ENCODE measurements around the gene ZSWIM4.

ZSWIM4 gene

DNA sequence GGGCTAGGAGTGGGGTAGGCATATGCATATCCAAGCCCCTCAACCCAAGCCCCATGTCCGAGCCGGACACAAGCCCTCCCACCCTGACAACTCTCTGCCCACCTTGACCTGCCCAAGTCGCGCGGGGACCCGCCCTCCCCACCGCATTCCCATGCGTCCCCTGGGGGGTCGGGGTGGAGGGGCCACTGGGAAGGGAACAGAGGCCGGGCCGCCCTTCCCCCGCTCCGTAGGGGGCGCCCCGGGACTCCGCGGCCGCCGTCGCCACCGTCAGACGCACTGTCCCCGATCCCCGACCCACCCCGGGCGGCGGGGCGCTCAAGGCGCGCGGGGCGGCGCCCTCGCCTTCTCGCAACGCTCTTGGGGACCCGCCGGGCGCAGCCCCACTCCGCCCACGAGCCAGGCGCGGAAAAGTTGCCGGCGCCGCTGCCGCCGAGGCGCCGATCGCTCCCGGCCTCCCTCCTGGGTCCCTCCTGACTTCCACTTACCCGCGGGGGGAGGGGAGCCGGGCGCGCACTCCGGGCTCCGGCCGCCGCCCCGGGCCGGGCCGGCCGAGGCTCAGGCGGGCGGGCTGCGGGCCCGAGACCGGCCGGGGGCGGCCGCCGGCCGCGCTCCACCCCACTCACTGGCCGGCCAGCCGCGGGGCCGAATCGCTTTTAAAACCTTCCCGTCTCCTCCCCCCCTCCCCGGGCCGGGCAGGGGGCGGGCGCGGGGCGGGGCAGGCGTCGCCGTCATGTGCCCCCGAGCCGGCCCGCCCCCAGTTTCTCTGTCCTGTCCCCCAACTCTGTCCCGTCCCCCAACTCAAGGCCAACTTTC is 47.3 kb downstream of the ZSWIM4 start:
- TF ChIP-seq GATA2 (IDR thresholded peaks at IDR 0.05; ENCODE audit: low read depth, low read length) (no peak), GATA3 (IDR thresholded peaks at IDR 0.05; ENCODE audit: low read depth, low read length) (no peak)

DNA sequence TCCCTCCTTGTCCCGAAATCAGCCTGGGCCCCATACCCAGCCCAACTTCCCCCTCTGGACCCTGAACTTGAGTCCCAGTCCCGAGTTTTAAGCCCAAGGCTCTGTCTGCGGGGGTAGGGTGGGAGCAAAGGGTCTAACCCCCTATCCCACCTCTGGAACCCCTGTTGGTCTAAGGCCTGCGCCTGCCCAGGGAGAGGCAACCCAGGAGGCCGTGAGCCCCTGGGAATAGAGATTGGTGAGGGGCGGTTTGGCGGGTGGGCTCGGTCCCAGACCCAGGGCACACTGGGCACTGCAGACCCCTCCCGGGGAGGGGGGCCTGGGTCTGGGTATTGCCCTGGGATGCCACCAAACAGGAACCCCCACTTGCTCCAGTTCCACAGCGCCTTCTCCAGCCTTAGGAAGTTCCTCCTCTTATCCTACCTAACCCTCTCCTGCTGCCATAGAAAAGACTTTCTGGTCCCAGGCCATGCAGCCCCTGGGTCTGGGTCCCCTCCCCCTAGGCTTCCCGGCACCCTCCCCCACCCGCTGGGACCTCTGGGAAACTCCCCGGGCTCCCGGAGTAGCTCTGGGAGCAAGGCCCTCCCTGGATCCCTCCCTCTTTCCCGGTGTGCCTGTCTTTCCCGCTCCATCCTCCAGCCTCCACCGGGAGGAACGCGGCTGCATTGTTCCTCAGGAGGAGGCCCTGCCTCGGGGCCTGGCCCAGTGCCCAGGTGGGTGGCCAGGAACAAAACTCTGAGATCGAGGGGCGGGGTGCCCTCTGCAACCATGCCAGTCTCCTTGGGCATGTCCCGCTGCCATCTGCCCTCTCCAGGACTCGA is 48.1 kb downstream of the ZSWIM4 start:
- TF ChIP-seq GATA2 (IDR thresholded peaks at IDR 0.05; ENCODE audit: low read depth, low read length): no peak
- no peak for TF ChIP-seq GATA3 (IDR thresholded peaks at IDR 0.05; ENCODE audit: low read depth, low read length)

DNA sequence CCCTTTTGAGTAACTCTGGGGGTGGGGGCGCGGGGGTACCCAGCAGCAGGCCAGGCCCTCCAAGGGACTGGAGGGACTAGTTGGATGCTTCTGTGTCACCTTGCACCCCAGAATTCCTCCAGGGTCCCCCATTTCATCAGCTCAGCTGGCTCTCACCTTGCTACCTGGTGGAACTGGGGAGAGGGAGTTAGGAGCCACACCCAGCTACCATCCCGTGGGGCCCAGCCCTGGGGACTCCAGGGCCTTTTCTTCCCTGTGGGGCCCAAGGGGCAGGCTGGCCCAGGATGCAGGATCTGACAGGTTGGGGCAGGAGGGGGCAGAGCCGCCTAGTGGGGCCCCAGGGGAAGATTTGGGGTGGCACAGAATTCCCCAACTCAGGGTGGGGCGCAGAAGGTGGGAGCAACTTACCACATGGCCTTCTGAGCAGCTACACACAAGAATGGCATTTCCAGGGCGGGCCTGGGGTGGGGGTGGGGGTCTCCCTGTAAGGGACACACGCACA is 48.9 kb downstream of the ZSWIM4 start:
- TF ChIP-seq GATA3 (IDR thresholded peaks at IDR 0.05; ENCODE audit: low read depth, low read length) (no peak), GATA2 (IDR thresholded peaks at IDR 0.05; ENCODE audit: low read depth, low read length) (no peak)

DNA sequence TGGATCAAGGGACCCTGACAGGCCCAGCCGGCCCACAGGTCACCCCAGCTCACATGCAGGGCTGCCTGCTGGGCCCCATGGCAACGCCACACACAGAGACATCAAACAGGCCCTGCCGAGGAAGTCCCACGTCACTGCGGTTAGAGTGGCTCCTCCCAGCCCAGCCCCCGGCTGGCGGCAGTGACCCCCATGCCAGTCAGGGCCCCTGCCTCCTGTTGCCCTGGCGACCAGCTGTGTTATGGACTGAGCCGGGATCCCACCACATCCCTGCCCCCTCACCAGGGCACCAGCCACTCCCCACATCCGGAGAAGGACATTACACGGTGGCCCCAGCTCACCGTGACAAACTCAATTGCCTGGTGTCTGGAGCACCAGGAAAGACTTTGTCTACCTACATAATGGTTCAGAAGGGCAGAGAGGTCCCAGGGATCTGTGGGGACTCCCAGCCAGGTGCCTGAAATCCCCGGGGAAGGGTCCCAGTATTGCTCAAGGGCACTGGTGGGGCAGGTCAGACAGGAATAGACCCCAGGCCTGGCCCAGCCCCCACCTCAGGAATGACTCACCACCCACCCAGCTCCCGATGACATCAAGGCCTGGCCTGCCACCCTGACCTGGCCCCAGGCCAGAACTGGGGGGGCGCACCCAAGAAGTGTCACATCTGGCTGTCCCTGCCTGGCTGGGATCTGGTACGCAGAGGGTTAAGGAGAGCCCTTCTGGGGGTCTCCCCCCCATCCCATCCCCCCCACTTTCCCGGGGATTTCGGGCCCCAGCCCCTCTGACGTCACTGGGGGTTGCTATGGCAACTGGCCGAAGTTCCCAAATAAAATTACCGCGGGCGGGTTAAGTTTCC is 51.5 kb downstream of the ZSWIM4 start:
- TF ChIP-seq GATA3 (IDR thresholded peaks at IDR 0.05; ENCODE audit: low read depth, low read length) (no peak), GATA2 (IDR thresholded peaks at IDR 0.05; ENCODE audit: low read depth, low read length) (peak; percentile 6; the same call in 1 of the 2 replicates)

DNA sequence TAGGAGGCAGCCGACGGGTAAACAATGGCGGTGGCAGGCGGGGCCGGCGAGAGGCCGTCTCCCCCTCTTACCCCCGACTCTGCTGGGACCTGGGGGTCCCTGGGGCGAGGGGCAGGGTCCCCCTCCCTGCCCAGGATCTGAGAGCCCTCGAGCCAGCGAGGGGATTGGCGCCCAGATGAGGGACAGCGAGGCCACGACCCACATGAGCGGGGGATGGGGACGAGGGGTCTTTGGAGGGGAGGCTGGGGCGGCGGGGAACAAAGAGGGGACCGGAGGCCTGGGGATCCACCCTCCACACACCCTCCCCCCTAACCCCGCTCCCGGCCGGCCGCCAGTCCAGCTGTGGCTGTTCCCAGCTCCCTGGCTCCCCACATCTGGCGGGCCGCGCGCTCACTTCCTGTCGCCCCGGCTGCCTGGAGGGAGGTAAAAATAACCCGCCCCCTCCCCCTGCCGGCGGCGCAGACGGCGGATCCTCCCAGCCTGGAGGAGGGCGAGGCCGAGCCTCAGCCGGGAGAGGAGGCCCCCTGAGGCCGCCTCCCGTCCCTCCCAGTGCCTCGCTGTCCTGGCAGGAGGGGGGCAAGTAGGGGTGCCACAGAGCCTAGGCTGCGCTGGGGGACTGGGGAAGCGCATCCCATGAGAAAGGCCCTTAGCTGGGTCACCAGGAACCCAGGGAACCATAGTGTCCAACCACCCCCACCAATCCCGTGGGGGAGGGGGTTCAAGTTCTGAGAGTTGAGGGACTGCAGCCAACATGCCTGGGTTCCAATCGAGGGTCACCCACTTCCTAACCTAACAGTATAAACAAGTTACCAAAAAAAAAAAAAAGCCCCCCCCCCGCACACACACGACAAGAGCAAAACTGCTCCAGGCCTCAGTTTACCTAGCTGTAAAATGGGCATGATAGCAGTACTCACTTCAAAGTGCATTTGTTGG is 52.4 kb downstream of the ZSWIM4 start:
- no peak for TF ChIP-seq GATA2 (IDR thresholded peaks at IDR 0.05; ENCODE audit: low read depth, low read length)
- TF ChIP-seq GATA3 (IDR thresholded peaks at IDR 0.05; ENCODE audit: low read depth, low read length): no peak

DNA sequence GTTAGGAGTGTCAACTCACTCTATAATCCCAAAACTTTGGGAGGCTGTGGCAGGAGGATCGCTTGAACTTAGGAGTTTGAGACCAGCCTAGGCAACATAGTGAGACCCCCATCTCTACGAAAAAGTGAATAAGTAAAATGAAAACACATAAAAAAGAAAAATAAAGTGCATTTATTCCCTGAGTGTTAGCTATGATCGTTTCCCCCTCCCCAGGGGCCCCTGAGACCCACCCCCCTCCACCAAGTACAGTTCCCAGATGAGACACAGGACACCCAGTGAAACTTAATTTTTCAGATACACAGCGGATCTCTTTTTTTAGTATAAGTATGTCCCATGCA is 53.1 kb downstream of the ZSWIM4 start:
- TF ChIP-seq GATA3 (IDR thresholded peaks at IDR 0.05; ENCODE audit: low read depth, low read length) (no peak), GATA2 (IDR thresholded peaks at IDR 0.05; ENCODE audit: low read depth, low read length) (no peak)

DNA sequence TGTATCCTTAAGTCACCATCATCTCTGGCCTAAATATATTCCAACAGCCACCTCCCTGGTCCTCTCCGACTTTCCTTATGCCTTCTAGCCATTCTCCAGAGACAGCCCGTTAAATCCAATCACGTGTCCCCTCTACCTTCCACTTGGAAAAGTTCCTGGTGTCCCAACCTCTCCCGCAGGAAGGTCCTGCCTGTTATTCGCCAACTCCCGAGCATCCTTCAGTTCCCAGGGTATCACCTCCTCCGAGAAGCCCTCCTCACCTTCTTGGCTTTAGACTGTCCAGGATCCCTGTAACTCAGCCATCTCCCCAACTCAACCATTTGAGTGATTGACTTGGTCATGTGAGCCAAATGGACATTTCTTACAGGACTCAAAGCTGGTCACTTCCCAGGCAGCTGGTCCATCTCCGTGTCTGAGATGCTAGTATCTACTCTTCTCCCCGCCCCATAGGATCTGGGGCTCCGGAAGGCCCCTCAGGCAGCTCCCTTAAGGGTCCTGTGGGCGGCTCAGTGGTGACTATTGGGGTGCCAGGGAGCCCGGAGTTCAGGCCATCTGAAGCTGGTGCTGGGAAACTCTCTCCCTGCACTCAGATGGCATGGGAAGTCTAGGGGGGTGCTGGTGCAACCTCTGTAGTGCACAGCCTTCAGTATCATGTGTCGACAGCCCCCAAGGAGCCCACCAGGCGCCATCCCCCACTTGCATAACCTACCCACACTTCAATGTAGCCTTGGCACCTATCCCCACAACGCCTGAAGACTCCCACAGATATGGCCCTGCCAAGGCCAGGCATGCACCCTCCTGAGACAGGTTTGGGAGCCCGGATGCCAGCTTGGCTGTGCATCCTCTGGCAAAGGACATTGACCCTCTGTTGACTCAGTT is 53.8 kb downstream of the ZSWIM4 start:
- TF ChIP-seq GATA2 (IDR thresholded peaks at IDR 0.05; ENCODE audit: low read depth, low read length): no peak
- TF ChIP-seq GATA3 (IDR thresholded peaks at IDR 0.05; ENCODE audit: low read depth, low read length): no peak

DNA sequence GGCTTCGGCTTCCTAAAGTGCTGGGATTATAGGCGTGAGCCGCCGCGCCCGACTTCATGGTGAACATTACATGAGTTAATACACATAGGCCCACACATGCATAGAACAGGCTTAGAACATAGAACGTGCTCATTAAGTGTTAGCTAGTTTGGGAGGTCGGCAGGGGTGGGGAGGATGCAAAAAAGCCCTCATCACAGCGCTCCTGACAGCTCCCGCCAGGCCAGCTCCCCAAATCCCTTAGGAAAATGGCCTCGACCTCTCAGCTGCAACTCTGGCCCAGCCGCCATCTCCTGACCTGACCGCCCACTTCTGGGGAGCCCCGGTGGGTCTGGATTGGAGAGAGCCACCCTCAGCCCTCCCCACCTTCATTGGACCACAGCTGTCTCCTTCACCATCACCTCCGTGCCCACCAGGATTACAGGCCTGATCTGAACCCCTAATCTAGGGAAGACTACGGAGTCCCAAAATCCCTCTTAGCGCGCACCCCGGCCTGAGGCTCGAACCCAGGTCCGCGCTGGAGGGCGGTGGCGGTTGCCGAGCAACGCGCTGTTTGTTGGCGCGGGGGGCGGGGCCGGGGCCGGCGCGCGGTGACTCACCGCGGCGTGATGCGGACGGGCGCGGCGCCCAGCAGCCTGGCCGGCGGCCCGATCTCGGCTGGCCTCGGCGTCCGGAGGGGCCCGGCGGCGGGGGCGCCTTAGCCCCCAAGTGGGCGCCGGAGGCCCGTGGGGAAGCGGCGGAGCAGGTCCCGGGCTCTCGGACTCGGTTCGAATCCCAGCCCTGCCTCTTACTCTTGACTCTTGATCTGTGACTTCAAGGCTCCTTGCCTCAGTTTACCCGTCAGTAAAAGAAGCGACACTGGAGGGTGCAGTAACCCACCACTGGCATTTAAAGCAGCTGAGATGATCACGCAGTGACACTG is 55.0 kb downstream of the ZSWIM4 start:
- no peak for TF ChIP-seq GATA2 (IDR thresholded peaks at IDR 0.05; ENCODE audit: low read depth, low read length)
- TF ChIP-seq GATA3 (IDR thresholded peaks at IDR 0.05; ENCODE audit: low read depth, low read length): no peak

DNA sequence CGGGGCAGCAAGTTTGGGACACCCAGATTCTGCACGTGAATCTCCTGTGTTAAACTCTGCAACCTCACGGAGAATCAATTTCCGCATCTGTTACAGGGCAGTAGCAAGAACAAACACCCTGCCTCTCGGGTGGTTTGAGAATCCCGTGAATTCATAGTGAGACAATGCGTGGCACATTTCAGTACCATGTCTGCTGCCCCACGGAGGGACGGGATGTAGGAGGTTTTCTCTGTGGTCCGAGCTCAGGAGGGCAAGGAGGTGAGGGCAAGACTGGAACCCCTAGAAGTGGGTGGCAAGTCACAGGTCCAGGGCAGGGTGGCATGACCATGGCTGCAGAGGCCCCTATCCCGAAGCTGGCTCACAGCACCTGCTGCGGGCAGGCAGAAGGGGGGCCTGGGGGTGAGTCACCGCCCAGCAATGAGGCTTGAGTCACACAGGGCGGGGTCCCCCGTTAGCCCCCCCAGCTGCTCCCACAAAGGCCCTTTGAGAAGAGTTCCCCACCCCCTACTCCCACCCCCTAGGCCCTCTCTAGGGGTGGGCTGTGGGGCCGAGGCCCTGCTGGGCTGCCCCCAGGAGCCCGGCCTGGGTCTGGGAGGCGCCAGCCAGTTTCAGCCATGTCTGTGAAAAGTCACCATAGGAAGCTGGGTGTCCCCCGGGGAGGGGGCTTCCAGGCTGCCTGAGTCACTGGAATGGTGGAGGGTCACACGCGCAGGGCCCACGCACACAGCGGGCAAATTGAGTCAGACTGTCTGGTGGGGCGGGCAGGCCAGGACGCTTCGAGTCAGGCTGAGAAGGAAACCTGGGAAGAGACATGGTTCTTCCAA is 55.9 kb downstream of the ZSWIM4 start:
- TF ChIP-seq GATA2 (IDR thresholded peaks at IDR 0.05; ENCODE audit: low read depth, low read length) (no peak), GATA3 (IDR thresholded peaks at IDR 0.05; ENCODE audit: low read depth, low read length) (no peak)

DNA sequence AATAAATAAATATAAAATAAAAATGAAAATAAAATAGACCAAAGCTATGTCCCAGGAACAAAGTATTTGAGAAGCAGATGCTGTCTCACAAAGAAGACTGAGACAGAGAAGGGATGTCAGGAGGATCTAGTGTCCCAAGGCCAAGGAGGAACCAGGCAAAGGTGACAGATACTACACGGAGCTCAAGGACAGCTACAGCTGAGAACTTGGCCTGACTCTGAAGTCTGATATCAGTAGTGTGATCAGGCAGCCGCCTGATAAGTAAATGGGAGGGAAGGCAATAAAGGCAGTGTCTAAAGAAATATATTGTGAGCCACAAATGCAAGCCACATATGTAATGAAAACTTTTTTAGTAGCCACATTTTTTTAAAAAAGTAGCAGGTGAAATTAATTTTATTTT is 61.3 kb downstream of the ZSWIM4 start:
- no peak for TF ChIP-seq GATA3 (IDR thresholded peaks at IDR 0.05; ENCODE audit: low read depth, low read length)
- 0 out of 2 replicates have a peak, but pooled peaks have one; percentile 13 for TF ChIP-seq GATA2 (IDR thresholded peaks at IDR 0.05; ENCODE audit: low read depth, low read length)
